ENCODE results near the gene RAD51D.

RAD51D gene

GRCh38 chr17:35138218-35138617 is 18.6 kb upstream of the RAD51D start:
- Histone ChIP-seq H3K27me3 (replicated peaks; ENCODE audit: control insufficient read depth, insufficient read depth, low read length) (no peaks in the 10 kb centered on the region), H3K4me3 (ENCODE audit: low read length) (no peak overlapping the region), H3K9me3 (ENCODE audit: control insufficient read depth, low read length) (no peaks in the 10 kb centered on the region), H3K4me1 (ENCODE audit: control insufficient read depth, insufficient read depth, low read length) (peaks cover 19% of the 10 kb centered on the region), H3K36me3 (ENCODE audit: control insufficient read depth, insufficient read depth, low read length, severe bottlenecking) (peaks cover 67% of the 10 kb centered on the region), H3K9ac (ENCODE audit: low read length) (no peak overlapping the region)
- no peak for DNase-seq (ENCODE audit: low read depth)

GRCh38 chr17:35135322-35135721 is 15.7 kb upstream of the RAD51D start:
- Histone ChIP-seq H3K9me3 (ENCODE audit: control insufficient read depth, low read length) (no peaks in the 10 kb centered on the region), H3K36me3 (ENCODE audit: control insufficient read depth, insufficient read depth, low read length, severe bottlenecking) (peaks cover 87% of the 10 kb centered on the region), H3K9ac (ENCODE audit: low read length) (no peak overlapping the region), H3K4me3 (ENCODE audit: low read length) (no peak overlapping the region), H3K4me1 (ENCODE audit: control insufficient read depth, insufficient read depth, low read length) (peaks cover 21% of the 10 kb centered on the region), H3K27me3 (replicated peaks; ENCODE audit: control insufficient read depth, insufficient read depth, low read length) (no peaks in the 10 kb centered on the region)
- DNase-seq (ENCODE audit: low read depth), result no peak

GRCh38 chr17:35132816-35133550 is 13.3 kb upstream of the RAD51D start:
- H3K9me3 ChIP-seq (ENCODE audit: control insufficient read depth, low read length), result no peaks in the 10 kb centered on the region
- H3K9ac ChIP-seq (ENCODE audit: low read length), result no peak overlapping the region
- DNase-seq (ENCODE audit: low read depth), result no peak
- no peak overlapping the region for H3K4me3 ChIP-seq (ENCODE audit: low read length)
- H3K27me3 ChIP-seq (replicated peaks; ENCODE audit: control insufficient read depth, insufficient read depth, low read length), result no peaks in the 10 kb centered on the region
- peaks cover 40% of the 10 kb centered on the region for H3K4me1 ChIP-seq (ENCODE audit: control insufficient read depth, insufficient read depth, low read length)
- H3K36me3 ChIP-seq (ENCODE audit: control insufficient read depth, insufficient read depth, low read length, severe bottlenecking), result peaks cover 68% of the 10 kb centered on the region

- Histone ChIP-seq H3K36me3 (ENCODE audit: control insufficient read depth, insufficient read depth, low read length, severe bottlenecking) (peaks cover 60% of the 10 kb centered on the region), H3K9me3 (ENCODE audit: control insufficient read depth, low read length) (no peaks in the 10 kb centered on the region), H3K9ac (ENCODE audit: low read length) (no peak overlapping the region), H3K27me3 (replicated peaks; ENCODE audit: control insufficient read depth, insufficient read depth, low read length) (no peaks in the 10 kb centered on the region), H3K4me1 (ENCODE audit: control insufficient read depth, insufficient read depth, low read length) (peaks cover 46% of the 10 kb centered on the region), H3K4me3 (ENCODE audit: low read length) (no peak overlapping the region)
- no peak for DNase-seq (ENCODE audit: low read depth)
Measured at GRCh38 chr17:35132099-35132498, 12.4 kb upstream of the RAD51D start.

GRCh38 chr17:35130392-35130791 is 10.7 kb upstream of the RAD51D start:
- Histone ChIP-seq H3K27me3 (replicated peaks; ENCODE audit: control insufficient read depth, insufficient read depth, low read length) (no peaks in the 10 kb centered on the region), H3K9me3 (ENCODE audit: control insufficient read depth, low read length) (no peaks in the 10 kb centered on the region), H3K36me3 (ENCODE audit: control insufficient read depth, insufficient read depth, low read length, severe bottlenecking) (peaks cover 42% of the 10 kb centered on the region), H3K4me3 (ENCODE audit: low read length) (no peak overlapping the region), H3K9ac (ENCODE audit: low read length) (no peak overlapping the region), H3K4me1 (ENCODE audit: control insufficient read depth, insufficient read depth, low read length) (peaks cover 39% of the 10 kb centered on the region)
- DNase-seq (ENCODE audit: low read depth), result no peak

- DNase-seq (ENCODE audit: low read depth), result no peak
- H3K9me3 ChIP-seq (ENCODE audit: control insufficient read depth, low read length), result no peaks in the 10 kb centered on the region
- H3K4me1 ChIP-seq (ENCODE audit: control insufficient read depth, insufficient read depth, low read length), result peaks cover 36% of the 10 kb centered on the region
- no peak overlapping the region for H3K9ac ChIP-seq (ENCODE audit: low read length)
- no peaks in the 10 kb centered on the region for H3K27me3 ChIP-seq (replicated peaks; ENCODE audit: control insufficient read depth, insufficient read depth, low read length)
- H3K4me3 ChIP-seq (ENCODE audit: low read length), result no peak overlapping the region
- H3K36me3 ChIP-seq (ENCODE audit: control insufficient read depth, insufficient read depth, low read length, severe bottlenecking), result peaks cover 38% of the 10 kb centered on the region
Measured at GRCh38 chr17:35129973-35130351, 10.3 kb upstream of the RAD51D start.

GRCh38 chr17:35129154-35129972 is 9.7 kb upstream of the RAD51D start:
- peak; percentile 44 for DNase-seq (ENCODE audit: low read depth)
- peaks cover 35% of the 10 kb centered on the region for H3K4me1 ChIP-seq (ENCODE audit: control insufficient read depth, insufficient read depth, low read length)

GRCh38 chr17:35127751-35128514 is 8.3 kb upstream of the RAD51D start:
- peak overlapping the region; percentile 54 for H3K9ac ChIP-seq (ENCODE audit: low read length)
- H3K4me1 ChIP-seq (ENCODE audit: control insufficient read depth, insufficient read depth, low read length), result peaks cover 35% of the 10 kb centered on the region
- no peaks in the 10 kb centered on the region for H3K27me3 ChIP-seq (replicated peaks; ENCODE audit: control insufficient read depth, insufficient read depth, low read length)
- DNase-seq (ENCODE audit: low read depth), result peak; percentile 87
- H3K36me3 ChIP-seq (ENCODE audit: control insufficient read depth, insufficient read depth, low read length, severe bottlenecking), result peaks cover 18% of the 10 kb centered on the region
- no peak overlapping the region for H3K4me3 ChIP-seq (ENCODE audit: low read length)
- H3K9me3 ChIP-seq (ENCODE audit: control insufficient read depth, low read length), result no peaks in the 10 kb centered on the region

More at GRCh38 chr17:35129154-35129972, 9.7 kb upstream of the RAD51D start:
- H3K9me3 ChIP-seq (ENCODE audit: control insufficient read depth, low read length), result no peaks in the 10 kb centered on the region
- H3K36me3 ChIP-seq (ENCODE audit: control insufficient read depth, insufficient read depth, low read length, severe bottlenecking), result peaks cover 32% of the 10 kb centered on the region
- peak overlapping the region; percentile 26 for H3K4me3 ChIP-seq (ENCODE audit: low read length)
- H3K27me3 ChIP-seq (replicated peaks; ENCODE audit: control insufficient read depth, insufficient read depth, low read length), result no peaks in the 10 kb centered on the region
- H3K9ac ChIP-seq (ENCODE audit: low read length), result no peak overlapping the region

- no peak within 1 kb of the TSS for H3K4me3 ChIP-seq (ENCODE audit: low read length)
- H3K36me3 ChIP-seq (ENCODE audit: control insufficient read depth, insufficient read depth, low read length, severe bottlenecking), result no peaks in the 10 kb centered on the region
- no peak within 1 kb of the TSS for H3K9ac ChIP-seq (ENCODE audit: low read length)
- H3K4me1 ChIP-seq (ENCODE audit: control insufficient read depth, insufficient read depth, low read length), result peaks cover 9% of the 10 kb centered on the region
- DNase-seq (ENCODE audit: low read depth), result no peak
- H3K27me3 ChIP-seq (replicated peaks; ENCODE audit: control insufficient read depth, insufficient read depth, low read length), result no peaks in the 10 kb centered on the region
- H3K9me3 ChIP-seq (ENCODE audit: control insufficient read depth, low read length), result no peaks in the 10 kb centered on the region
Measured at GRCh38 chr17:35121315-35121714, 1.7 kb upstream of the RAD51D start, which contains the start of gene FNDC8. Gene FNDC8 (plus strand): TSS chr17:35121615. CDS start chr17:35121694, 79 bp downstream.

- Histone ChIP-seq H3K4me3 (ENCODE audit: low read length) (no peak overlapping the region), H3K9me3 (ENCODE audit: control insufficient read depth, low read length) (no peaks in the 10 kb centered on the region), H3K36me3 (ENCODE audit: control insufficient read depth, insufficient read depth, low read length, severe bottlenecking) (no peaks in the 10 kb centered on the region), H3K9ac (ENCODE audit: low read length) (no peak overlapping the region), H3K4me1 (ENCODE audit: control insufficient read depth, insufficient read depth, low read length) (peaks cover 14% of the 10 kb centered on the region), H3K27me3 (replicated peaks; ENCODE audit: control insufficient read depth, insufficient read depth, low read length) (no peaks in the 10 kb centered on the region)
- no peak for DNase-seq (ENCODE audit: low read depth)
Measured at GRCh38 chr17:35117984-35118383, 1.7 kb downstream of the RAD51D start.

- H3K4me3 ChIP-seq (ENCODE audit: low read length), result no peak overlapping the region
- DNase-seq (ENCODE audit: low read depth), result no peak
- no peaks in the 10 kb centered on the region for H3K9me3 ChIP-seq (ENCODE audit: control insufficient read depth, low read length)
- no peaks in the 10 kb centered on the region for H3K36me3 ChIP-seq (ENCODE audit: control insufficient read depth, insufficient read depth, low read length, severe bottlenecking)
- peaks cover 14% of the 10 kb centered on the region for H3K4me1 ChIP-seq (ENCODE audit: control insufficient read depth, insufficient read depth, low read length)
- H3K27me3 ChIP-seq (replicated peaks; ENCODE audit: control insufficient read depth, insufficient read depth, low read length), result no peaks in the 10 kb centered on the region
- no peak overlapping the region for H3K9ac ChIP-seq (ENCODE audit: low read length)
Measured at GRCh38 chr17:35116845-35117244, 2.8 kb downstream of the RAD51D start.

All from adipocyte (in vitro differentiated cells).